Measurements from ENCODE around the gene ADRA1B.

DNA sequence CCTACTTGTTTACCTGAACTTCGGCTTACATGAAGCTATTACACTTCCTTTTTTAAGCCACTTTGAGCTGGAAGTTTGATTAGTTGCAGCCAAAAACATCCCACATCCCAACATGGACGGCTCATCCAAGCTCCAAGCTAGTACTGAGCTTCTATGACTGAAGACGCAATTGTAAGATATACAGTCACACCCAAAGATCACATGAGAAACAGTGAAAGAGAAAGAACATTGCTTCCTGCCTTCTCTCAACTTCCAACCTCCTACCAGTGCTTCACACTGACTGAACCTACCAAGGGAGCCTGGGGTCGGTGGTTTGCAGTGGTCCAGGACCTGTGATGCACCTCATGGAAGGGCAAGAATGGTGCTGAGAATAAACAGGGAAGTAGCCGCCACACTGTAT is 27.4 kb upstream of the ADRA1B start:
- TF ChIP-seq YY1 (IDR thresholded peaks at IDR 0.05; ENCODE audit: insufficient read depth, insufficient read length) = no peak
- no peak for TF ChIP-seq SUZ12 (IDR thresholded peaks at IDR 0.05; ENCODE audit: extremely low read depth, insufficient read depth, insufficient read length)
- TF ChIP-seq ZNF274 (IDR thresholded peaks at IDR 0.05; ENCODE audit: low read depth, low read length) = no peak
